T-helper 2 cell treated with Interferon-gamma antibody and Interleukin-4, amounts not matched to agents 5 μg/mL and 100 μg/mL, for 36 hours (primary cell): Measurements from ENCODE around the gene PHLDA1.
"Not testable (repeated sequence)": the region's sequence is repeated elsewhere in the genome, so short reads cannot be mapped to it uniquely, and the experiment has no call there.

ENCODE experiments used
- DNase-seq: peaks from one replicate; pipeline ENCODE4 v3.0.0; 2021; ENCODE audit warnings: low spot score
- H3K27ac Mint-ChIP-seq: one replicate; pipeline ENCODE4 v1.8.0; 2021; ENCODE audit warnings: mild to moderate bottlenecking, mixed read lengths
- H3K27me3 Mint-ChIP-seq: one replicate; pipeline ENCODE4 v1.8.0; 2021; ENCODE audit warnings: low read depth, mixed read lengths
- H3K36me3 Mint-ChIP-seq: one replicate; pipeline ENCODE4 v1.8.0; 2021; ENCODE audit warnings: low read depth, mixed read lengths
- H3K4me1 Mint-ChIP-seq: one replicate; pipeline ENCODE4 v1.8.0; 2021; ENCODE audit warnings: low read depth, mixed read lengths
- H3K4me3 Mint-ChIP-seq: one replicate; pipeline ENCODE4 v1.8.0; 2022; ENCODE audit warnings: mild to moderate bottlenecking, moderate library complexity, mixed read lengths
- H3K9me3 Mint-ChIP-seq: one replicate; pipeline ENCODE4 v1.8.0; 2021; ENCODE audit warnings: mixed read lengths

Gene PHLDA1

DNA sequence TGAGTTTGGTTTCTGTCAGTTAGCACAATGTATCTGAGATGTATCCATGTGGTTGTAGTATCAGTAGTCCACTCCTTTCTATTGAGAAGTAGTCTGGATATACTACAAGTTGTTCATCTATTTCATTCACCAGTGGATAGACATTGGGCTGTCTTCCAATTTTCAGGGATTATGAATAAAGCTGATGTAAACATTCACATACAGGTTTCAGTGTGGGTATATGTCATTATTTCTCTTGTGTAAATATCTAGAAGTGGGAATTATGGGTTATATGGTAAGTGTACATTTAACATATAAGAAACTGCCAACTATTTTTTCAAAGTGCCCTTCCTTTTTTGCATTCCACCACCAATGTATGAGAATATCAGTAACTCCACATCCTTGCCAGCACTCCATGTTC, 35.9 kb downstream of the PHLDA1 start:
- Mint-ChIP-seq H3K4me1 (peaks cover 33% of the 10 kb centered on the region), H3K4me3 (no peak overlapping the region), H3K27ac (no peak overlapping the region), H3K36me3 (peaks cover 1% of the 10 kb centered on the region), H3K9me3 (no peaks in the 10 kb centered on the region), H3K27me3 (no peaks in the 10 kb centered on the region)
- no peak for DNase-seq

DNA sequence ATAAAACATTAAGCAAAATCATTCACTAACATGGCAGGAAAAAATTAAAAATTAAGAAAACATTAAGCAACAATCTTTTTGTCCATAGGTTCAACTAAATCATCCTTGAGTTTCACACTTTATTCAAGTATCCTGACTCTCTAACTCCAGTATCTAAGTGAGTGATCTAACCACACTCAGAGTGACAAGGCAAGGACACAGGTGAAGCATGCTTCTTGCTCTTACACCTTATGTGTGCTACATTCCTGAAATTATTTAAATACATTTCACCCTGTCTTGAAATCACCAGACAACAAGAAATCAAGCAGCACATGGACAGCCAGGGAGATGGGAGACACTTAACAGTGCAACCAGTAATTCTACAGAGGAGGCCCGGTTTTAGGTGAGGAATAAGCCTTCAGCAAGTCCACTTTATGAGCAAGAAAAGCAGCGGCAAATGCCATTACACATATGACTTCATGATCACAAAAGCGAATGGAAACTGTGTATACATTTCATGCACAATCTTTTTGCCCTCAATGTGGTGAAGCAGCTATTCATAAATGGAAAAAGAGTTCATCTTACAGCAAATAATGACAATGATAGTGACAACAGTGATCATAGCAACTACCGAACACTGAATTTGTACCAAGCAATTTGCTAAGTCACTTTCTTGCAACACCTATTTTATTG, 37.4 kb downstream of the PHLDA1 start:
- peak; percentile 64 for DNase-seq
- Mint-ChIP-seq H3K27ac (peak overlapping the region; percentile 39), H3K9me3 (peaks cover 1% of the 10 kb centered on the region), H3K4me3 (no peak overlapping the region), H3K4me1 (peaks cover 28% of the 10 kb centered on the region), H3K36me3 (no peaks in the 10 kb centered on the region), H3K27me3 (no peaks in the 10 kb centered on the region)

DNA sequence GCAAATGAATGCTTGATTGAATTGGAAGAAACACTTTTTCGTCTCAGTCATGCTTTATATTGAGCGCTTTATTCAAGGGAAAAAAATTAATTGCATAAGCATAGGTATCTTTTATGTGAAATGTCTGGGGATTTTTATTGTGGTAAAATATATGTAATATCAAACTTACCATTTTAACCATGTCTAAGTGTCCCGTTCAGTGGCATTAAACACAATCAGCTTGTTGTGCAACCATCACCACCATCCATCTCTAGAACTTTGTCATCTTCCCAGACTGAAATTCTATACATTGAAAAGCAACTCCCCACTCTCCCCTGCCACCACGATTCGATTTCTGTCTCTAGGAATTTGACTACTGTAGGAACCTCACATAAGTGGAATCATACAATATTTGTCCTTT, 39.8 kb downstream of the PHLDA1 start:
- H3K27me3 Mint-ChIP-seq: no peaks in the 10 kb centered on the region
- H3K9me3 Mint-ChIP-seq: peaks cover 14% of the 10 kb centered on the region
- no peak overlapping the region for H3K4me3 Mint-ChIP-seq
- peaks cover 22% of the 10 kb centered on the region for H3K4me1 Mint-ChIP-seq
- H3K27ac Mint-ChIP-seq: no peak overlapping the region
- H3K36me3 Mint-ChIP-seq: peaks cover 12% of the 10 kb centered on the region
- no peak for DNase-seq

DNA sequence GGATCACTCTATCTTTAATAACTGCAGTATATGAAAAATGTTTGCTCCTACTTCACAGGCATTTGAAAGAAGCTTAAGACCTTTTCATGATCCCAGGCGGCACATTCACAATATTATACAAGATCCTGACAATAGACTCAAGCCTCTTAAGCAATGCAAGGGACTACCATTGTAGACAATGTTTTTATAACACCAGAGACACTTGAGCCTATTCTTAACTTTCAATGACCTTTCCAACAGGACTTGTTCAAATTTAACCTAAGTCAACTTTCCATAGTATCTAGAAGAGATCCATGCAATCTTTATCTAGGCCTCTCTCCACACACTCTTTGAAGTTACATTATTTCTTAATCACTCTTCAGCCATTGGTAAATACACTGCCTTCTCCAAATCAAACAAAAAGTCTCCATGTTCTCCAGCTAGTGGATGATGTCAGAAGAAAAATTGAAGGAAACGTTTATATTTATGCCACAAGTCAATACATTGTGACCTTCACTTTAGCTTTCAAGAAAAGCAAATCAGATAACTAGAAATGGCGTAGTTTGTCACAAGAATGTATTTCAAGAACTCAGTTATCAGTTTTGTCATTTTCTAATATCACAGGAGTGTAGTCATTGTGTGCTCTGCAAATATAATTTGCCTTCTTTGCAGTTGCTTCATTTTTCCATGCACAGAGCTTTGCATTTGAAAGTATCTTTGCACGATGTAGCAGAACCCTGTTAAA, 41.2 kb downstream of the PHLDA1 start:
- Mint-ChIP-seq H3K36me3 (peaks cover 12% of the 10 kb centered on the region), H3K27me3 (no peaks in the 10 kb centered on the region), H3K4me3 (no peak overlapping the region), H3K9me3 (peaks cover 14% of the 10 kb centered on the region), H3K27ac (no peak overlapping the region), H3K4me1 (peaks cover 23% of the 10 kb centered on the region)
- no peak for DNase-seq

DNA sequence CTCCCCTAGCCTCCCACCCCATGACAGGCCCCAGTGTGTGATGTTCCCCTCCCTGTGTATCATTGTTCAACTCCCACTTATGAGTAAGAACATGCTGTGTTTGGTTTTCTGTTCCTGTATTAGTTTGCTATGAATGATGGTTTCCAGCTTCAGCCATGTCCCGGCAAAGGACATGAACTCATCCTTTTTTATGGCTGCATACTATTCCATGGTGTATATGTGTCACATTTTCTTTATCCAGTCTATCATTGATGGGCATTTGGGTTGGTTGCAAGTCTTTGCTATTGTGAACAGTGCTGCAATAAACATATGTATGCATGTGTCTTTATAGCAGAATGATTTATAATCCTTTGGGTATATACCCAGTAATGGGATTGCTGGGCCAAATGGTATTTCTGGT, 43.9 kb downstream of the PHLDA1 start:
- Mint-ChIP-seq H3K4me1 (peaks cover 25% of the 10 kb centered on the region), H3K36me3 (peaks cover 12% of the 10 kb centered on the region), H3K9me3 (peaks cover 14% of the 10 kb centered on the region)
- DNase-seq, H3K27ac Mint-ChIP-seq, H3K4me3 Mint-ChIP-seq, H3K27me3 Mint-ChIP-seq: not testable (repeated sequence)

DNA sequence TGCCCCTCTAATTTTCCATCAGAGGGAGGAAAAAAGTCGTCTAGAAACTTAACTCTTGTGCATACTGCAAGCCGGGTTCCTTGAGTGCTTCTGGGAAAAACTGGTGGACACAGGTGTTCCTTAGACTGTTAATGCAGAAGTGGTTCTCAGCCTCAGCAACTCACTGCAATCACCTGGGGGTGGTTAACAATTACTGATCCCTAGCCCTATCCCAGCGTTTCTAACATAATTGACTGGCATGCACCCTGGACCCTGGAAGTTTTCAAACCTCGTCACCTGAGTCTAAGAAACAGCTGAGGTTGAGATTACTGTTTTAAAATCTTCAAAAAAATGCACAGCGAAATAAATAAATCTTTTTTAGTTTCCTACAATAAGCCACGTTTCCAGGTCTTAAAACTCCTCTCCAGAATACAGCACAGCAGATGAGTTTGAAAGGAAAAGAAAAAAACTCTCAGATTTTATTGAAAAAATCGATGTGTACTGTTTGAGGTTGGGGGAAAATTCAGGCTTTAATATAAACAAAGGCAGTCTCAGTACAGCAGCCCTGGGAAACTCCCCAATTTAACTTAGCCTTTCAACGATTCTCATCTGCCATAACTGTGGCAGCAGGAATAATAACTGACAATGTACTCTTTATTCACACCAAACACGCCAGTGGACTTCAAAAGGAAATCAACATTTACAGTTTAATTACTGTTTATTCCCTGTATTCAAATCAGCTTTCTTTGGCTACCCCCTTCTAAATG, 45.4 kb downstream of the PHLDA1 start:
- Mint-ChIP-seq H3K4me3 (peak overlapping the region; percentile 35), H3K4me1 (peaks cover 33% of the 10 kb centered on the region), H3K27me3 (no peaks in the 10 kb centered on the region), H3K36me3 (peaks cover 12% of the 10 kb centered on the region), H3K9me3 (peaks cover 14% of the 10 kb centered on the region), H3K27ac (peak overlapping the region; percentile 52)
- DNase-seq: no peak

DNA sequence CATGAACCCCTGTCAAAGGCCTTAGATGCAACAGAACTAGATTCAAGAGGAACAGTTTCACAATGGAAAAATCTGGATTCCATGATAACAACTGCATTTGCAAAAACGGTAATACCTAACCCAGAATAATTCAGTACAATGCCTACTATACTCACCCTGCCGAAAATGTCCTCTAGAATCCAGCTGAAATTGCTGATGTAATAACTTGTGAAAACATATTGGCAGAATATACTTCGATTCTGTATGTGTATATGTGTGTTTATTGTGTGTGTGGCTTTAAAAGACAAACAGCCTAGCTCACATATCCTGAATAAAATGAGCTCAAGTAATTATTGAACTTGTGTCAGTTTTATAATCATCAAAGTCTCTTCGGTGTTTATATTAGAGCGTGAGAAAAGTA, 46.0 kb downstream of the PHLDA1 start:
- Mint-ChIP-seq H3K4me3 (peak overlapping the region; percentile 35), H3K9me3 (peaks cover 14% of the 10 kb centered on the region), H3K27ac (peak overlapping the region; percentile 52), H3K4me1 (peaks cover 37% of the 10 kb centered on the region), H3K36me3 (peaks cover 12% of the 10 kb centered on the region), H3K27me3 (no peaks in the 10 kb centered on the region)
- no peak for DNase-seq

DNA sequence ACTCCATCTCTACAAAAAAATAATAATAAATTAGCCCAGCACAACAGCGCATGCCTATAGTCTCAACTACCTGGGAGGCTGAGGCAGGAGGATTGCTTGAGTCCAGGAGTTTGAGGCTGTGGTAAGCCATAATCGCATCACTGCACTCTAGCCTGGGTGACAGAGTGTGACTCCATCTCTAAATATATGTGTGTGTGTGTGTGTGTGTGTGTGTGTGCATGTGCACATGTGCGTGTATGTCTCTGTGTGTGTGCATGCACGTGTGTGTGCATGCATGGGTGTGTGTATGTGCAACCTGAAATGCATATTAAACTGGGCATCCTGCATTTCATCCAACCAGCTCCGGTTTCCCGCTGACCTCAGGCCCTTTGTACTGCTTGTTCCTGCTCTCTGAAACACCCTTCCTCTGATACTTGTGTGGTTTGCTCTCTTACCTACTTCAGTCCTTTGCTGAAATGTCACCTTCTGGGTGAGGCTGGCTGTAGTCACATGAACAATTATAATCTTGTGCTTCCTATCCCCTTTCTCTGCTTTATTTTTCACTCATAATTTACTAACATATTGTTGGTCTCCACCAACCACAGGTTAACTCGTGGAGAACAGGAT, 46.9 kb downstream of the PHLDA1 start:
- Mint-ChIP-seq H3K27ac (peak overlapping the region; percentile 69), H3K4me3 (peak overlapping the region; percentile 35)

DNA sequence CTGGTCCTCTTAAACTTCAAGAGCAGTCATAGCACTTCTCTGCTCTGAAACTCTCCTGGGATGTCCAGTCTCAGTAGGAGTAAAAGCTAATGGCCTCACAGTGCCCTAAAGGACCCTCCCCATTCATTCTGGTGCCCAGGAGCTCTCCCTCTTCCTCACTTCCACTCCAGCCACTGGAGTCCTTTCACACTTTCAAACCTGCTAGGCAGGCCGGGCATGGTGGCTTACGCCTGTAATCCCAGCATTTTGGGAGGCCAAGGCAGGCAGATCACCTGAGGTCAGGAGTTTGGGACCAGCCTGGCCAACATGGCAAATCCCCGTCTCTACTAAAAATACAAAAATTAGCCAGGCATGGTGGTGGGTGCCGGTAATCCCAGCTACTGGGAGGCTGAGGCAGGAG, 47.7 kb downstream of the PHLDA1 start:
- not testable (repeated sequence) for H3K9me3 Mint-ChIP-seq, H3K36me3 Mint-ChIP-seq, H3K4me3 Mint-ChIP-seq, H3K27ac Mint-ChIP-seq, H3K27me3 Mint-ChIP-seq, DNase-seq
- peaks cover 49% of the 10 kb centered on the region for H3K4me1 Mint-ChIP-seq

More for the DNA sequence above, 46.9 kb downstream of the PHLDA1 start:
- H3K27me3 Mint-ChIP-seq: no peaks in the 10 kb centered on the region
- DNase-seq: no peak
- peaks cover 12% of the 10 kb centered on the region for H3K36me3 Mint-ChIP-seq
- H3K4me1 Mint-ChIP-seq: peaks cover 41% of the 10 kb centered on the region
- H3K9me3 Mint-ChIP-seq: peaks cover 14% of the 10 kb centered on the region

DNA sequence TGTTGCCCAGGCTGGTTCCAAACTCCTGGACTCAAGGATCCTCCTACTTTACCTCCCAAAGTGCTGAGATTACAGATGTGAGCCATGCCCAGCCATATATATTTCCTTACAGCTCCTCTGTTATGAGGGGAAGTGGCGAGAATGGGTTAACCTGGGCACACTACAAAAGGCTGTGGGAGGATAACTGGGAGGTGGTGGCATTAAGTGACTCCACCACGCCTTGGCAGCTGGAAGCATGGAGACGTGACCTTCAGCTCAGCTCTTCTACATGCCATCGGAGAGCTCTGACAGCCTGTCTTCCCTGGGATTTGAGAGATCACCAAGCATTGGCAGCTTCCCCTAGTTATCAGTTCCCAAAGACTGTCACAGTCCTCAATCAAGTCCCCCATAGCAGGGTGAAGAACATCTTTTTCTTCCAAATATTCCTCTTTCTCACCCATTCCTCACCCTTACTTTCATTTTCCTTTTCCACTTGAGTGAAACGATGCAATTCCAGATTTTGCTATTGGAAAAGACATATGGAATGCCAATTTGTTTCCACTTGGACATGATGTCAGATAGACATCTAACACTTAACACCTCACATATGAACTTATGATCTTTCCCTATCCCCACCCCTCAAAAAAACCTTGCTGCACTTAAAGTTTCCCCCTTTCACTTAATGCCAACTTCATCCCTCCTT, 48.5 kb downstream of the PHLDA1 start:
- H3K27me3 Mint-ChIP-seq: no peaks in the 10 kb centered on the region
- peaks cover 57% of the 10 kb centered on the region for H3K4me1 Mint-ChIP-seq
- no peak overlapping the region for H3K27ac Mint-ChIP-seq
- DNase-seq: no peak
- peaks cover 2% of the 10 kb centered on the region for H3K36me3 Mint-ChIP-seq
- peaks cover 2% of the 10 kb centered on the region for H3K9me3 Mint-ChIP-seq
- no peak overlapping the region for H3K4me3 Mint-ChIP-seq

DNA sequence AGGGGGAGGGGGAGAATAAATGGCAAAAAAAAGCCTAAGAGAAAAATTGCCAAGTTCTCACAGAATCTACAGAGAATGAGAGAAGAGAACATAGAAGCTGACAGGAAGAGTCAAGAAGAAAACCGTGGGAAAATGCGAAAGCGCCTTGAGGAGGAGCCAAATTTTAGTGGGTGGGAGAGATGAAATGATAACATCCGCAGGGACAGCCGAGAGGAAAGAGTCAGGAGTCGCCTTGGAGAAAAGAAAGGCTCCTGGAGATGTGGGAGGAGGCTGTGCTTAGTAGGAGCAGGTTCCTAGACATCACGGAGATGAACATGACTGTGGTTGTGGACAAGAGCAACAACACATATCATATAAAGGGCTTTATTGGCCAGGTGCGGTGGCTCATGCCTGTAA, 49.4 kb downstream of the PHLDA1 start:
- no peak for DNase-seq
- peaks cover 66% of the 10 kb centered on the region for H3K4me1 Mint-ChIP-seq
- H3K27ac Mint-ChIP-seq: peak overlapping the region; percentile 26
- no peak overlapping the region for H3K4me3 Mint-ChIP-seq
- no peaks in the 10 kb centered on the region for H3K36me3 Mint-ChIP-seq
- no peaks in the 10 kb centered on the region for H3K9me3 Mint-ChIP-seq
- no peaks in the 10 kb centered on the region for H3K27me3 Mint-ChIP-seq

DNA sequence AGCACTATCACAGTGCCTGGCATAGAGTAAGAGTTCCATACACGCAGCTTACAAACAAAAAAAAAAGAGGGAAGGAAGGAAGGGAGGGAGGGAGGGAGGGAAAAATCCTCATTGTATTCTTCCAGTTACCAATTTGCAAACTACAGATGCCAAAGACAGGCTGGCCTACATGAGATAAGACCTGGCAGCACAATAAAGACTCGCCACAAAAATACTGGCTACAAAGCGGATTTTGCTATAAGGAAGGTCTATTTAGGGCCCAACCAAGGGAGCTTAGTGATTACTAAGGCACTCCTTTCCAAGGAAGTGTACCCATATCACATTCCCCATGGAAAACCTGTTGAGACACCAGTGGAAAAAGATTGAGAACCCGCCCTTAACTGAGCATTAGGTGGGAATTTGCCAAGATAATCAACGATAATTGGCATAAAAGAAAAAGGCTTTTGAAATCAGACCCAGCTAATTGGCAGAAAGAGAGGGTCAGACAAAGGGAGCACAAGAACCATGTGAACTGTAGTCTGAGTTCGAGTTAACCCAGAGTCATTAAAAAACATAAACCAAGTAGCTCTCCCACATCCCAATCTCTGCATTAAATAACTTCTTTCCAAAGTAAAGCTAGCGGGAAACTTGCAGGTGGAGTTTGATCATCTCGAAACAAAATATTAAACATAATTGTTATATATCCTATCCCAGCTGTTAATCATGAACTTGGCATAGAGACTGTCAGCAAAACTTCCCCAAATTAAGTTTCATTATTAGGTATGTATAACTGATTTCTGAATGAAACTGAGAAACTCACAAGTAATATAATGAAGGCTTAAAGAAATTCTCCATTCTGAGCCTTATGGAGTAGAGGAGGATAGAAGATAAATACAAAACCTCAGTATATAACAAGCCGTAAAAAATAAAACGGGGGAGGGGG, 50.1 kb downstream of the PHLDA1 start:
- Mint-ChIP-seq H3K27ac (peak overlapping the region; percentile 28), H3K4me1 (peaks cover 68% of the 10 kb centered on the region), H3K36me3 (no peaks in the 10 kb centered on the region), H3K9me3 (no peaks in the 10 kb centered on the region), H3K27me3 (no peaks in the 10 kb centered on the region), H3K4me3 (no peak overlapping the region)
- no peak for DNase-seq

DNA sequence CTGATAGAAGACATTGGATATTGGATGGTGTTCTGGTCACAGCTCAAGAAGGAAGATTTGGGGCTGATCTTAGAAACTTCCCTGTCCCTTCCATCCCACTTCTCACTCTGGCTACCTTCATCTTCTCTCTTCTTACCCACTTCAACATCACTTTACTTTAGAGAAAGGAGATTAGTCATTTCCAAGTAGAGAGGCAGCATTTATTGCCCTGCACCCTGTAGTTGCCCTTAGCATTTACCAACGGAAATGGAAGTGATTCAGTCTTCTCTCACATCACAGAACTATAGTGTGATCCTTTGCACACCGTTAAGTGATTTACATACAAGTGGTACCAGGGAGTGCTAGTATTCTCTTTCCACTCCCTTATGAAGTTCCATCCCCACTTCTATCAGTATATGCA, 52.4 kb downstream of the PHLDA1 start:
- no peaks in the 10 kb centered on the region for H3K27me3 Mint-ChIP-seq
- peak; percentile 62 for DNase-seq
- no peaks in the 10 kb centered on the region for H3K36me3 Mint-ChIP-seq
- H3K4me3 Mint-ChIP-seq: peak overlapping the region; percentile 69
- H3K4me1 Mint-ChIP-seq: peaks cover 61% of the 10 kb centered on the region
- no peaks in the 10 kb centered on the region for H3K9me3 Mint-ChIP-seq
- peak overlapping the region; percentile 94 for H3K27ac Mint-ChIP-seq
